HUES6 (cell line): ENCODE results near the gene SLC6A19.

Source experiments
- H3K27ac ChIP-seq: 2 replicates; pipeline ENCODE4 v1.7.0; 2013; ENCODE audit warnings: low read depth, mild to moderate bottlenecking, low read length, inconsistent platforms
- H3K27me3 ChIP-seq: 2 replicates; pipeline ENCODE4 v1.6.1; 2013; ENCODE audit warnings: low read length; ENCODE audit not compliant: control insufficient read depth, insufficient read depth
- H3K36me3 ChIP-seq: 2 replicates; pipeline ENCODE4 v1.6.1; 2013; ENCODE audit warnings: low read length; ENCODE audit not compliant: control insufficient read depth, insufficient read depth
- H3K4me1 ChIP-seq: 2 replicates; pipeline ENCODE4 v1.6.1; 2013; ENCODE audit warnings: low read length; ENCODE audit not compliant: control insufficient read depth, insufficient read depth
- H3K4me3 ChIP-seq: 2 replicates; pipeline ENCODE4 v1.5.1; 2013; ENCODE audit warnings: low read depth, low read length
- H3K9ac ChIP-seq: one replicate; pipeline ENCODE4 v1.6.1; 2013; ENCODE audit warnings: mild to moderate bottlenecking, low read length
- H3K9me3 ChIP-seq: 2 replicates; pipeline ENCODE4 v1.6.1; 2013; ENCODE audit warnings: low read depth, low read length; ENCODE audit not compliant: control insufficient read depth, insufficient read depth

SLC6A19 gene

GRCh38 chr5:1213508-1214162, 12.2 kb downstream of the SLC6A19 start:
- H3K36me3 ChIP-seq: no peaks in the 10 kb centered on the region
- H3K4me1 ChIP-seq: no peaks in the 10 kb centered on the region
- no peak overlapping the region for H3K9ac ChIP-seq
- no peak overlapping the region for H3K27ac ChIP-seq
- H3K27me3 ChIP-seq: no peaks in the 10 kb centered on the region
- H3K4me3 ChIP-seq: no peak overlapping the region
- H3K9me3 ChIP-seq: peaks cover 8% of the 10 kb centered on the region

GRCh38 chr5:1214163-1214935, 13.0 kb downstream of the SLC6A19 start:
- Histone ChIP-seq H3K27ac (no peak overlapping the region), H3K4me1 (no peaks in the 10 kb centered on the region), H3K4me3 (no peak overlapping the region), H3K27me3 (no peaks in the 10 kb centered on the region), H3K9me3 (peaks cover 8% of the 10 kb centered on the region), H3K9ac (no peak overlapping the region), H3K36me3 (no peaks in the 10 kb centered on the region)

GRCh38 chr5:1214936-1215220, 13.5 kb downstream of the SLC6A19 start:
- peaks cover 8% of the 10 kb centered on the region for H3K9me3 ChIP-seq
- H3K36me3 ChIP-seq: no peaks in the 10 kb centered on the region
- H3K4me3 ChIP-seq: no peak overlapping the region
- no peaks in the 10 kb centered on the region for H3K4me1 ChIP-seq
- H3K9ac ChIP-seq: no peak overlapping the region
- H3K27me3 ChIP-seq: no peaks in the 10 kb centered on the region
- no peak overlapping the region for H3K27ac ChIP-seq

GRCh38 chr5:1215320-1216096, 14.1 kb downstream of the SLC6A19 start:
- Histone ChIP-seq H3K27ac (no peak overlapping the region), H3K4me1 (no peaks in the 10 kb centered on the region), H3K9me3 (peaks cover 8% of the 10 kb centered on the region), H3K36me3 (no peaks in the 10 kb centered on the region), H3K27me3 (no peaks in the 10 kb centered on the region), H3K9ac (no peak overlapping the region), H3K4me3 (no peak overlapping the region)

- peaks cover 8% of the 10 kb centered on the region for H3K9me3 ChIP-seq
- H3K27ac ChIP-seq: no peak overlapping the region
- no peaks in the 10 kb centered on the region for H3K36me3 ChIP-seq
- no peak overlapping the region for H3K9ac ChIP-seq
- H3K4me1 ChIP-seq: no peaks in the 10 kb centered on the region
- H3K4me3 ChIP-seq: no peak overlapping the region
- no peaks in the 10 kb centered on the region for H3K27me3 ChIP-seq
Observed at GRCh38 chr5:1216211-1216917, 15.0 kb downstream of the SLC6A19 start.

GRCh38 chr5:1216918-1217295, 15.5 kb downstream of the SLC6A19 start:
- Histone ChIP-seq H3K4me1 (no peaks in the 10 kb centered on the region), H3K36me3 (no peaks in the 10 kb centered on the region), H3K9ac (no peak overlapping the region), H3K9me3 (peaks cover 8% of the 10 kb centered on the region), H3K27ac (no peak overlapping the region), H3K27me3 (no peaks in the 10 kb centered on the region), H3K4me3 (no peak overlapping the region)

GRCh38 chr5:1217596-1218206, 16.3 kb downstream of the SLC6A19 start:
- no peaks in the 10 kb centered on the region for H3K36me3 ChIP-seq
- no peaks in the 10 kb centered on the region for H3K27me3 ChIP-seq
- H3K4me1 ChIP-seq: no peaks in the 10 kb centered on the region
- peaks cover 8% of the 10 kb centered on the region for H3K9me3 ChIP-seq
- no peak overlapping the region for H3K27ac ChIP-seq
- H3K9ac ChIP-seq: no peak overlapping the region
- H3K4me3 ChIP-seq: no peak overlapping the region

GRCh38 chr5:1218351-1219080, 17.1 kb downstream of the SLC6A19 start:
- H3K36me3 ChIP-seq: no peaks in the 10 kb centered on the region
- H3K9ac ChIP-seq: no peak overlapping the region
- no peak overlapping the region for H3K27ac ChIP-seq
- no peak overlapping the region for H3K4me3 ChIP-seq
- no peaks in the 10 kb centered on the region for H3K4me1 ChIP-seq
- peaks cover 8% of the 10 kb centered on the region for H3K9me3 ChIP-seq
- no peaks in the 10 kb centered on the region for H3K27me3 ChIP-seq

GRCh38 chr5:1219098-1219767, 17.8 kb downstream of the SLC6A19 start:
- peaks cover 8% of the 10 kb centered on the region for H3K9me3 ChIP-seq
- H3K36me3 ChIP-seq: no peaks in the 10 kb centered on the region
- H3K9ac ChIP-seq: no peak overlapping the region
- H3K27me3 ChIP-seq: no peaks in the 10 kb centered on the region
- no peak overlapping the region for H3K27ac ChIP-seq
- H3K4me1 ChIP-seq: no peaks in the 10 kb centered on the region
- no peak overlapping the region for H3K4me3 ChIP-seq

- Histone ChIP-seq H3K4me3 (no peak overlapping the region), H3K9me3 (peaks cover 8% of the 10 kb centered on the region), H3K9ac (no peak overlapping the region), H3K4me1 (no peaks in the 10 kb centered on the region), H3K27ac (no peak overlapping the region), H3K27me3 (no peaks in the 10 kb centered on the region), H3K36me3 (no peaks in the 10 kb centered on the region)
Observed at GRCh38 chr5:1219768-1220100, 18.3 kb downstream of the SLC6A19 start.
